ENCODE measurements around the gene GALP.

GALP gene

DNA sequence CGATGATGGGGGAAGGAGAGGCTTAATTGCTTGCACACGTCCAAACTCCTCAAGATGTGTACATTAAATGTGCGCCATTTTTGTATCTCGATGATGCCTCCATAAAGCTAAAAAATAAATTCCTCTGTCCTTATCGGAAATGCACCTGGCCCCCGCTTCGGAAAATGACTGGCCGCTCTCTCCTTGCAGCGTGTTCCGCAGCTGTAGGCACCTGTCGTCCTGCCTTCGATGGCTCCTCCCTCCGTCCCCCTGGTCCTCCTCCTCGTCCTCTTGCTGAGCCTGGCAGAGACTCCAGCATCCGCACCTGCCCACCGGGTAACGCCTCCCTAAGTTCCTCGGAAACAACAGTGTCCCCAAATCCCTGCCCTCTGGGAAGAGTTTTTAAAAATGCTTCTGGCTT lies 1.1 kb downstream of the GALP start:
- H3K27ac ChIP-seq, result no peak overlapping the region
- no peak overlapping the region for H2AFZ ChIP-seq
- H3K4me3 ChIP-seq (ENCODE audit: low read depth, low read length), result no peak overlapping the region
- H3K27me3 ChIP-seq (ENCODE audit: control insufficient read depth, insufficient read depth, low read length), result no peaks in the 10 kb centered on the region
- no peaks in the 10 kb centered on the region for H3K9me3 ChIP-seq (ENCODE audit: control insufficient read depth, low read length)
- TF ChIP-seq, protein P1, sequence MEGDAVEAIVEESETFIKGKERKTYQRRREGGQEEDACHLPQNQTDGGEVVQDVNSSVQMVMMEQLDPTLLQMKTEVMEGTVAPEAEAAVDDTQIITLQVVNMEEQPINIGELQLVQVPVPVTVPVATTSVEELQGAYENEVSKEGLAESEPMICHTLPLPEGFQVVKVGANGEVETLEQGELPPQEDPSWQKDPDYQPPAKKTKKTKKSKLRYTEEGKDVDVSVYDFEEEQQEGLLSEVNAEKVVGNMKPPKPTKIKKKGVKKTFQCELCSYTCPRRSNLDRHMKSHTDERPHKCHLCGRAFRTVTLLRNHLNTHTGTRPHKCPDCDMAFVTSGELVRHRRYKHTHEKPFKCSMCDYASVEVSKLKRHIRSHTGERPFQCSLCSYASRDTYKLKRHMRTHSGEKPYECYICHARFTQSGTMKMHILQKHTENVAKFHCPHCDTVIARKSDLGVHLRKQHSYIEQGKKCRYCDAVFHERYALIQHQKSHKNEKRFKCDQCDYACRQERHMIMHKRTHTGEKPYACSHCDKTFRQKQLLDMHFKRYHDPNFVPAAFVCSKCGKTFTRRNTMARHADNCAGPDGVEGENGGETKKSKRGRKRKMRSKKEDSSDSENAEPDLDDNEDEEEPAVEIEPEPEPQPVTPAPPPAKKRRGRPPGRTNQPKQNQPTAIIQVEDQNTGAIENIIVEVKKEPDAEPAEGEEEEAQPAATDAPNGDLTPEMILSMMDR (IDR thresholded peaks at IDR 0.05), result no peak
- H3K79me2 ChIP-seq, result no peaks in the 10 kb centered on the region
- H3K9ac ChIP-seq, result no peak overlapping the region
- H3K4me1 ChIP-seq, result no peaks in the 10 kb centered on the region
- no peaks in the 10 kb centered on the region for H3K36me3 ChIP-seq (ENCODE audit: control insufficient read depth, insufficient read depth, low read length)
- no peak overlapping the region for H3K4me2 ChIP-seq (ENCODE audit: low read length)

DNA sequence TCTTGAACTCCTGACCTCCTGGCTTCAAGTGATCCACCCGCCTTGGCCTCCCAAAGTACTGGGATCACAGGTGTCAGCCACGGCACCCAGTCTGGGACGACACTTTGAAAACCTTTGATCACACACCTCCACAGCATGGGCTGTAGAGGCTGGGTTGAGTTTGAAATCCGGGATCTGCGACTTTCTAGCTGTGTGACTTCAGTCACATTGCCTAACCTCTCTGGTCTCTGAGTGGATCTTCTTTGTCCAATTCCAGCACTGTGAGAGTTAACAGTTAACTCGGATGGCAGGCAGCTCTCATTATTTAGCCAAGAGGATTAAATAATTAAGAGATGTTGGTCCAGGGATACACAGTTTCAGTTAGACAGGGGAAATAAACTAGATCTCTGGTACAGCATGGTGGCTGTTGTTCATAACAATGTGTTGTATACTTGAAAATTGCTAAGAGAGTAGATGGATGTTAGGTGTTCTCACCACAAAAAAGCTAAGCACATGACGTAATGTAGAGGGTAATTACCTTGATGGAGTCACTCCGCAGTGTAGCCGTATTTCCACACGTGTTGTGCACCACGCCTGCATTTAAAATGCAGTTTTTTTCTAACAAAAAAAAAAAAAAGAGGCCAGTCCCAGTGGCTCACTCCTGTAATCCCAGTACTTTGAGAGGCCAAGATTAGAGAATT lies 1.9 kb downstream of the GALP start:
- no peaks in the 10 kb centered on the region for H3K9me3 ChIP-seq (ENCODE audit: control insufficient read depth, low read length)
- TF ChIP-seq, protein P1 (IDR thresholded peaks at IDR 0.05), result no peak
- H3K9ac ChIP-seq, result no peak overlapping the region
- H3K4me2 ChIP-seq (ENCODE audit: low read length), result no peak overlapping the region
- H3K27ac ChIP-seq, result no peak overlapping the region
- H3K36me3 ChIP-seq (ENCODE audit: control insufficient read depth, insufficient read depth, low read length), result no peaks in the 10 kb centered on the region
- H3K4me1 ChIP-seq, result no peaks in the 10 kb centered on the region
- H3K27me3 ChIP-seq (ENCODE audit: control insufficient read depth, insufficient read depth, low read length), result no peaks in the 10 kb centered on the region
- H3K4me3 ChIP-seq (ENCODE audit: low read depth, low read length), result no peak overlapping the region
- H3K79me2 ChIP-seq, result no peaks in the 10 kb centered on the region
- H2AFZ ChIP-seq, result no peak overlapping the region

DNA sequence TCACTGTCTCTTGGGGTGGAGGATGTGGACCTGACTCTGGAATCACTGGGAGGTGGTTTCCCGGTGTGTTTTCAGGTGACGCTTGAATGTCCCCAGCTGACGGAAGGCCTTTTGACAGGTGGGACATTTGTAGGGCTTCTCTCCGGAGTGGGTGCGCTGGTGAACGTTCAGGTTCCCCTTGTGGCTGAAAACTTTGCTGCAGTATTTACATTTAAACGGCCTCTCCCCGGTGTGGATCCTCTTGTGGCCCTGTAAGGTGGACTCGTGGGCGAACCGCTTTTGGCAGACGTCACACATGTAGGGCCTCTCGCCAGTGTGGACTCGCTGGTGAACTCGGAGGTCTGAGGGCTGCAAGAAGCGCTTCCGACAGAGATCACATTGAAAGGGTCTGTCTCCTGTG lies 14.0 kb downstream of the GALP start:
- TF ChIP-seq, protein P1 (IDR thresholded peaks at IDR 0.05), result no peak
- no peak overlapping the region for H3K4me3 ChIP-seq (ENCODE audit: low read depth, low read length)
- H3K4me1 ChIP-seq, result no peaks in the 10 kb centered on the region
- no peaks in the 10 kb centered on the region for H3K9me3 ChIP-seq (ENCODE audit: control insufficient read depth, low read length)
- no peak overlapping the region for H3K27ac ChIP-seq
- H3K27me3 ChIP-seq (ENCODE audit: control insufficient read depth, insufficient read depth, low read length), result no peaks in the 10 kb centered on the region
- H3K4me2 ChIP-seq (ENCODE audit: low read length), result no peak overlapping the region
- no peak overlapping the region for H2AFZ ChIP-seq
- no peak overlapping the region for H3K9ac ChIP-seq
- no peaks in the 10 kb centered on the region for H3K79me2 ChIP-seq
- no peaks in the 10 kb centered on the region for H3K36me3 ChIP-seq (ENCODE audit: control insufficient read depth, insufficient read depth, low read length)

DNA sequence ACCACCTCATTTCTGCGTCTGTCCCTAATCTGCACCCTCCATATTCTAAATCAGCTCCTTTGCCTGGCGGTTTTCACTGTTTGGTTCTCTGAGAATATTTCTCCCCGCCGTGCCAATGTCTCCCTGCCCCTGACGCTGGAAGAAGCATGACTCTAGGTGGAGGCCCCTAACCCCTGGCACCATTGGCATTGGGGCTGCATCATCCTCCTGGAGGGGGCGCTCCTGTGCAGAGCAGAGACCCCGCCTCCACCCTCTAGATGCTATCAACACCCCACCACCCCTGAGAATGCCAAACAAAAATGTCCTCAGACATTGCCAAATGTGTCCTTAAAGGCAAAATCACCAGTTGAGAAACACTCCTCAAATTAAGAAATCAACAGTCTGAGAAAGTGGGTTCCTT lies 15.3 kb downstream of the GALP start:
- TF ChIP-seq, protein P1 (IDR thresholded peaks at IDR 0.05), result no peak
- H3K79me2 ChIP-seq, result no peaks in the 10 kb centered on the region
- no peaks in the 10 kb centered on the region for H3K4me1 ChIP-seq
- H3K27me3 ChIP-seq (ENCODE audit: control insufficient read depth, insufficient read depth, low read length), result no peaks in the 10 kb centered on the region
- no peak overlapping the region for H3K4me3 ChIP-seq (ENCODE audit: low read depth, low read length)
- no peaks in the 10 kb centered on the region for H3K36me3 ChIP-seq (ENCODE audit: control insufficient read depth, insufficient read depth, low read length)
- no peak overlapping the region for H3K27ac ChIP-seq
- no peak overlapping the region for H3K4me2 ChIP-seq (ENCODE audit: low read length)
- H2AFZ ChIP-seq, result no peak overlapping the region
- no peaks in the 10 kb centered on the region for H3K9me3 ChIP-seq (ENCODE audit: control insufficient read depth, low read length)
- H3K9ac ChIP-seq, result no peak overlapping the region

DNA sequence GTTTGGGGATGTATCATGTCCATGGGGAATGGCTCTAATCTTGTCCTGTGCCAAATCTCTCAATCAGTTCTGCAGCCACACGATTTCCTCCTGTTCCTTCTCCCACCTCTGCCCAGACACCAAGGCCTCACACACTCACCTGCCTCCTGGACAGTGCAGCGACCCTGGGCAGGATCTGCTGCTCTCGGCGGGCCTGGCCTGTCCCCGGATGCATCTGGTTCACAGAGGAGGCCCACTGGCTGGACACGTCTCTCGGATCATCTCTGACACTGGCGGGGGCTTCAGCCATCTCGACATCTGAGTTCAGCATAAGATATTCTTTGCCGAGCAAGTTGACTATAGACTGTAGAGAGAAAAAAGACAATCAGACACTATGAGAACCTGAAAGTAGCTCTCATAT lies 15.9 kb downstream of the GALP start:
- Histone ChIP-seq H3K27me3 (ENCODE audit: control insufficient read depth, insufficient read depth, low read length) (no peaks in the 10 kb centered on the region), H3K4me1 (no peaks in the 10 kb centered on the region), H3K79me2 (no peaks in the 10 kb centered on the region), H3K9ac (no peak overlapping the region), H3K4me3 (ENCODE audit: low read depth, low read length) (no peak overlapping the region), H3K4me2 (ENCODE audit: low read length) (no peak overlapping the region), H3K27ac (no peak overlapping the region), H2AFZ (no peak overlapping the region), H3K9me3 (ENCODE audit: control insufficient read depth, low read length) (no peaks in the 10 kb centered on the region), H3K36me3 (ENCODE audit: control insufficient read depth, insufficient read depth, low read length) (no peaks in the 10 kb centered on the region)
- TF ChIP-seq, protein P1 (IDR thresholded peaks at IDR 0.05), result no peak

Measured in parathyroid adenoma (tissue), 2 donors.